NCI-H446 (cell line): ENCODE data around the gene HOXD1.
A peak's percentile ranks its signal among the peaks of the same experiment; 100 is the strongest.

Experiments used
- DNase-seq, 2 experiments: peaks; one replicate each; lab custom pipeline; 2025; lab: John Stamatoyannopoulos, UW

HOXD1 gene

DNA sequence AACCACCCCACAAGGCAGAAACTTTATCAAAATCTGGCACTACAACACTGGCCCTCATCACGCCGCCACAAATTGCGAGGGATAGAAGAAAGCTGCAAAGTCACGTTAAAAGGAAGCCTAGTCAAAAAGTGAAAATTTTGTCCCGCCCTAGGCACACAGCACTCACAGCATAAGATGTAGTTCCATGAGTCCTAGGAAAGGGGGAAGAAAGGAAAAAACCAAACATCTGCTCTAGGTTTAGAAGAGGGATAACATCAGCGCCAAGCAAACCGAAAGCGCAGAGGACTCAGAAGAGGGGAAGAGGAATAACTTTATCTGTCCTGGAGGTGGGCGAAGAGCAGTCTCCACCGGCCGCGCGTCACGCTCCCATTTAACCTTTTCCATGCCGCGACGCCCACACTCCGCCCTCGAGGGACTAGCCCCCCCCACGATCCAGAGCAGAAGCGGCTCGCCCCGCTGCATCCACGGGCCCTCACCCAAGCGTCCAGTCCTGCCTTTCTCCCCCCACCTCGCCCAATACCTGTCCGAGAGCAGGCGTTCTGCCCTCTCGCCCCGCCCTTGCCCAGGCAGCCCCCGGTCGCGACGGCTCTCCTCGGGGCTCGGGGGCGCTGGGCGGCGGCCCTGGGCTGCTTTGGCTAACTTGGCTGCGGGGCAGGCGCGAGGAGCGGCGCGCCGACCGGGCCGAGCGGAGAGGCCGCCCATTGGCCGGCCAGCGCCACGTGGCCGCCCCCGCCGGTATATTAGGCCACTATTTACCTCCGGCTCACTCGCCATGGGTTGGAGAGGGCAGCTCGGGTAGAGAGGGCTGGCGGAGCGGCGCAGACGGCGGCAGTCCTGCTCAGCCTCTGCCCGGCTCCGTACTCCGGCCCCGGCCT is at the start of gene HOXD1:
HOXD1 (plus strand) TSS at position 770 of the 875 bp plus-strand sequence. CDS start 134 bp downstream, outside the sequence.
- DNase-seq: peak in 1 of 2 experiments; percentile 60

DNA sequence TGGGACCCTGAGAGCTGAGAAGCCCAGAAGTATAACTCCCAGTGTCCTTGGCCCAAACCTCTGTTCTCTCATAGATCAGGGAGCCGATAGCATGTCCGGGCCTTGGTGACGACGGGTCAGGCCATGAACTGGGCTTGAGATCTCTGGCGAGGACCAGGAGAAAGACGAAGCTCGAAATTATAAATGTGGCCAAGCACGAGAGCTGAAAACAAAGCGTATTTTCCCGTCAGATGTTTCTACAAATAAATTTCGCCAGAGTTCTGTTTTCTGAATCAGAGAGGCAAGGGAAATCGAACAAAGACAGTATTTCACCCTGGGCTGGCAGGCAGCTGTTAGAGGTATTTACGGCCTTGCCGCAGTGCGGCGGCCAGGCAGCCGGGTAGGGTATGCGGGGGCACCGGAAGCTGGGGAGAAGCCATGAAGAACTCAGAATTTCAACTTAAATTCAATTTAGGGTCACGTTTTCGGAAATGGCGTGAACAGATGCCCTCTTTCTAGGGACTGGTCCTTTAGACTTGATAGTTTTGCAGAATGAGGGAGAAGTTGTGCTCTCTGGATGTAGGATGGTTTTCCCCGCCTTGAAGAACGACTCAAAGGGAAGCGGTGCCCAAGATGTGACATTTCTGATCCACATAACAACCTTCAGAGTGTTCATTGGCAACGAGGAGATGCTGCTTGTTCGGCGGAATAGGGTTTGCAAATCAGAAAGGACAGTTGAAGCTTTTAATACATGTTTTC is 49.4 kb upstream of the HOXD1 start:
- no peak for DNase-seq

DNA sequence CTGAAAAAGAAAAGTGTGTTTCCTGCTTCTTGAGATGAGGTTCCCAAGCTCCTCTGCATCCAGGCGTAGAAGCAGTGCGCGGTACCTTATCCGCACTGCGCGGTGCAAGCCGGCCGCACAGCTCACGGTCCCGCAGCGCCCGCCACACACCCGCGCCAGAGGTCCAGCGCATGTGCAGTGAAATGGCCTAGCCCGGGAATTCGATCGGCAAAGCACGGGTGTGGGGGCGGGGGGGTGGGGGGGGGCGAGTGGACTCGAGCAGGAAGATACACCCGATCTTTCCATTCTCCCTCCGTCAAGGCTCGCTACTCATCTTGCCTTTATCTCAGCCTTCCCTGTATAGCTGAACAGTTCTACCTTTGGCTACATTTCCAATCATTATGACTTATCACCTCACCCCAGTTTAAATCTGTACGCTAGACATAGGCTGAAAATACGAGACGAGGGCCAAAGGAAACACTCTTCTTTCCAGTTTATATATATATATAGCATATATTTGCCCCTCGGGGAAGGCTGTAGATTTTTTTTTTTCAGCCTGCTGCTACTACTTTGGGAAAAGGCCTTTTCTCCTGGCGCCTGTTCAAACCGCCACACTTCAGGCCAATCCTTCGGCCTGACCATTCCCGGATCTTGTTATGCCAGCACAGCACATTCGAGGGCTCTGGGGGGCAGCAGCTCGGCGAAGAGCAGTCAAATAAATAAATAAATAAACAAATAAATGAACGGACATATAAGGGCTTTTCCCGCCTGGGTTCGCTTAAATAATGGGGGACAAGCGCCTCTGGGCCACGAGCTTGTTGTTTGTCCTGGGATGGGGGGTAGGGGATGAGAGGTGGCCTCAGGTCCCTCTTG is 48.6 kb upstream of the HOXD1 start:
- peak in 1 of 2 experiments; percentile 32 for DNase-seq

DNA sequence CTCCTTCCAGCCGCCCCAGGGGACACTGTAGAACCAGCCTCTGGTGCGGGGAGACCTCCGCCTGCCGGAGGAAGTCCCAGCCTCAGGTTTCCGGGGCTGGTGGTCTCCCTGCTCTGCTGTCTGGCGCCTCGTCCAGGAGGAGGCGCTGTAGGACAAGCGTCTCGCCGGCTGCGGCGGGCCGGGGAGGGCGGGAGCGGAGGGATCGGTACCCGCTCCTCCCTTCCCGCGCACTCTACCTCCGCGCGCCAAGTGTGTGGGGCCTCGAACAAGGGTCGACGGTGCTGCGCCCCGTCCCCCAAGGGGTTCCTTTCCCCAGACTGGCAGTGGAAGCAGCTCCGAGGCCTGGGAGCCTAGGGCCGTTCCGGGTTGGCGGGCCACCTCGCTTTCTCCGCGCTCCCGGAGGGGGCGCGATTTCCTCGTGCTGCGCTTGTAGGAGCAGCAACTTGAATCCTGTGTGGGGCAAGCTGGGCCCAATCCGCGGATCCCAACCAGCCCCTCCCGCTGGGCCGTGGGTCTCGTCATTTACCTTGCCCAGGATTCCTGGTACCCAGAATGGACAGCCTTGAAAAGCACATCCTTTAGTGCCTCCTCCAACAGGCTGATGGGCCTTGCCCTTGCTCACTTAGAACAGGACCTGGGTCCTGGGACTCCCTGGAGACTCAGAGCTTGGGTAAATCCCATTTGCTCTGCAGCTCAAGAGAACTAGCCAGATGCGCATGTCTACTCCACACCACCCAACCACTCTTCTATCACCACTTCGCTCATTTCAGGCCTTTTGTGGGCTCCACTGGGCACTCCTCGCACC is 47.8 kb upstream of the HOXD1 start:
- peak; percentile 72 to 92 for DNase-seq

DNA sequence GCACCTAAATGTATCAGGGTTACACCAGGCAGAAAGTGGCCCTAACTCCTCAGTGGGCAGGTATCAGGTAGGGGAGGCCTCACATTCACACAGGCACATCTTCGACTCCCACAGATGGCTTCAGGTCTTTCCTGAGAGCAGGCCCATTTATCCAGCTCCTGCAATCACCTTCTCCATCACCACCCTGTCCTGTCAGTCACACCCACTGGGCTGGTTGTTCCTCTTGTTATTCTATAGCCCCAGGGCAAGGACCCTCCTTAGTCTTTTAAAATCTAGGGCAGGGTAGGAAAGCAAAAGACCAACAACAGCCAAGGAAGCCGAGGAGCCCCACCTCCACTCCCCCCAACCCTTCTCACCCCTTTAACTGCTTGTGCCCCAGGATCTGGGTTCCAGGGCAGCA is 46.2 kb upstream of the HOXD1 start:
- DNase-seq: no peak

DNA sequence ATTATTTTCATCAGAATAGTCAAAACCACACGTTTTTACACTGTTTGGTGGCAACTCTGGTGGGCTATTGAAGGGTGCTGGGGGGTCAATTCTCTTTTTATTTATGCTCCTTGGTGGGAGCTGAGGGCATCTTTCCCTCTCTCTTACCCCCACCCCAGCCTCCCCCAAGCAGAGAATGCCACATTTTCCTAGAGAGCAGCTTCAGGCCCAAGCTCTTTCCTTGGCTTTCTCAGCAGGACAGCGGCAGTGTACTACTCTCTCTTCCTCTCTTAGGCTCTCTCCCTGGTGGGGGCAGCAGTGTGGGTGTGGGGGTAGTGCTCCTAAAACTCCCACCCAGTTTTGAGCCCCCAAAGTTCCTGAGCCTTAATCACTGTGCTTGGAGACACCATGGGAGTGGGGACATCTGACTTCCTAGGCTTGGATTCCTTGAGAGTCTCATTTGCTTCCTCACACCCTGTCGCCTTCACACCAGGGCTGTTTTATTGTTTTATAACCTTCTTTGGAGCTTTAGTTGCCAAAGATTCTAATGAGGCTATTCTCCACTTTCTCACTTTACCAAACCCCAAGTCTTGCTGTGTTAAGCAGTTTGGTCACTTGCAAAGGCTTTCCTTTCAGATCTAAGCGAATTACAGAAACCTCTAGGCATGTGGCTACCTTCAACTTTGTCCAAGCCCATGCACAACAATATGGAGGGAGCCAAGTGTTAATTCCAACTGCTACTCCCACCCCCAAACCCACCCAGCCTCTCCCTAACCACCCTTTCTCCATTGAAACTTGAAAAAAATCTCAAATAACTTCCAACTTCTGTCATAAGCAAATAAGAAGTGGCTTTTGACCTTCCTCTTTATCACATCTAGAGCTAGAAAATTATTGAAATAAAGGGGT is 43.1 kb upstream of the HOXD1 start:
- DNase-seq: no peak

DNA sequence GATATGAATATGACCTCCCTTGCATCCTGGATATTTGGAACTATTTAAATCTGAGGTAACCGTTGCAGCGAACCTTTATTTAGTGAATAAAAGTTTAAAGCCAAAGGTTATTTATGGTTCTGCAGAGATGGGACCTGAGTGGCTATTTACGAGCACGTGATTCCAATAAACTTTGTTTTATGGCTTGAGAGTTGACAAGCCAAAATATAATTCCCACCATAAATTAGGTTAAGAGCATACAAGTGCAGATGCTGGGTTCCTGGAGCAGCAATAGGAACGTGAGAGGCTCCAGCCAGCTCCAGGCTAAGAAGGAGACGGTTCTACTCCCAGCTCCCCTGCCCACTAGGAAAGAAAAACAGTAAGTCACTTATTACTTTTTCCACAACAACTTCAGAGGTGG is 42.4 kb upstream of the HOXD1 start:
- DNase-seq: no peak

DNA sequence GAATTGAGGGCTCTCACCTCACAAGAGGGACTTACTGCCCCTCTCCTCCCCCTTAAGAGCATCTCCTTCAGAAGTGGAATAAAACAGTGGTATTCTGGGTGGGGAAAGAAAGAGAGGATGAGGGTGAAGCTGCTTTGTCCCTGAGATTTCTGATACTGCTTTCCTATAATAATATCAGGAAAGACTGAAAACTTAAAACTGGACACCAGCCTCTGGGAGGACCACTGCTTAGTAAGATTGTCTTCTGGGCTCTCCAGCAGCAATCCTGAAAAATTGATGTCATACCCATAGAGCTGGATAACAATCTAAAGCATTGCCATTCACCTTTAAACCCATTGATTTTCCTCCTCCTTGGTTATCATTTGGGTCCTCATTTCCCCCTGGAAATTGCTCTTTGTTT is 41.8 kb upstream of the HOXD1 start:
- no peak for DNase-seq

DNA sequence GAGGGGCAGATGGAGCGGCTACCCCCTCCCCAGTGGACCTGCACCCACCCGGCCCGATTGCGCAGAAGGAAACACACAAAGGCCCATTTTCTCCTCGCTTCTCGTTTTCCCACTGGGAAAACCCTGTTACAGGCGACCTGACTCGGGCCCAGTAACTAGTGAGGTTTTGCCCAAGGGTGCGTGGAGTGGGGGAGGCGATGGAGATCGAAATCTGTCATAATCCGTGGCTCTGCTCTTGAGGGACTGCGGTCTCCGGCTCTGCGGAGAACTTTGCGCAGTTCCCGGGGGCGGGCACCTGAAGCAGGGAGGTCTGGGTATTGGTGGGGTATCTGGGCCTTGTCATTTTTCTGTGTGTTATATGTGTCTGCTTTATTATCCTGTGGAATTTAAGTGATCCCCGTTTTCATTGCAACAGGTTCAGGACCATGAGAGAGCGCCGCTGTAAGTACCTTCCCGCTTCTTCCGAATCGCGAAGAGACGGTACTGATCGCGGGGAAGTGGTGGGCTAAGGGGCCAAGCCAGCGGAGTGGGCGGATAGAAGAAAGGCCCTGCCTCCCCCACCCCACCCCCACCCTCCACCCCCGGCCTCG is 41.2 kb upstream of the HOXD1 start:
- no peak for DNase-seq

DNA sequence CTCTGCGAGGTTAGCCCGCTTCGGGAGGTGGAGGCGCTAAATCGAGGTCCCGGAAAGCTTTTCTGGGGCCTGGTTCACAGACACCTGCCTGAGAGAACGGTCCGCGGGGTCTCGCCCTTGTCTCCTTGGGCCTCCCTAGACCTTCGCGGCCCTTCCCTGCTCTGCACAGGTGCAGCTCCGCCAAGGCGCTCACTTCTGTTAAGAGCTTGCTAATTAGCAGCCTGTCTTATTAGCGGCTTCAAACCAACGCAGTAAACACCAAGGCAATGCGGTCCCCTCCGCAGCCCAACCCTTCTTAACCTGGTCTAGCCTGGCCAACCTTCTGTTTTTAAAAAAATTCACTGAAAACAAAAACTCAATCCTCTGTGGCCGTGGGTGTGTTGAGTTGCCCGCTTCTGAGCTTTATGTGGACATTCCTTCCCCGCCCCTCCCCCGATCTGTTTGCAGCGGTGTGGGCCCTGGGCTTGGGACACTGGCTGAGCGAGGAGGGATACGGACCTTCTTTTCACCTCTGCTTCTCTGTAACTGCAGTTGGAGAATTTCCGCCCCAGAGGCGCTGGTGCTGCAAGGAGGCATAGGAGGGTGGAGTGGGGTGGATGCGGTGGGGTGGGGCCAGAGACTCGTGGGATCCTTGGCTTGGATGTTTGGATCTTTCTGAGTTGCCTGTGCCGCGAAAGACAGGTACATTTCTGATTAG is 40.5 kb upstream of the HOXD1 start:
- DNase-seq: no peak

DNA sequence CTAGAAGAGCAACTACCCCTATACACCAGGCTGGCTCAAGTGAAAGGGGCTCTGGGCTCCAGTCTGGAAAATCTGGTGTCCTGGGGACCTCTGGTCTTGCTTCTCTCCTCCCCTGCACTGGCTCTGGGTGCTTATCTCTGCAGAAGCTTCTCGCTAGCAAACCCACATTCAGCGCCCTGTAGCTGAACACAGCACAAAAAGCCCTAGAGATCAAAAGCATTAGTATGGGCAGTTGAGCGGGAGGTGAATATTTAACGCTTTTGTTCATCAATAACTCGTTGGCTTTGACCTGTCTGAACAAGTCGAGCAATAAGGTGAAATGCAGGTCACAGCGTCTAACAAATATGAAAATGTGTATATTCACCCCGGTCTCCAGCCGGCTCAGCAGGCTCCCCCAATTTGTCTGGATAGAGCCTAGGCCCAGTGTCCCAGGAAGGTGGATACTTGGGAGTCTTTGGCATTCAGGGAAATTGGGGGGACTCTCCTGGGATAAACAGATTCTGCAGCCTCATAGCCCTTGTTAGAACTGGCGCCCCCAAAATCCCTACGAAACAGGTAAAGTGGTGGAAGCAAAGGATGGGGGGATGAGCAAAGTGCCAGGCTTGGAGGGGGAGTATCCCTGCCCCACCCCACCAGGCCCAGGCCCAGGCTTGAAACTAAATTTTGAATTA is 39.6 kb upstream of the HOXD1 start:
- DNase-seq: no peak

DNA sequence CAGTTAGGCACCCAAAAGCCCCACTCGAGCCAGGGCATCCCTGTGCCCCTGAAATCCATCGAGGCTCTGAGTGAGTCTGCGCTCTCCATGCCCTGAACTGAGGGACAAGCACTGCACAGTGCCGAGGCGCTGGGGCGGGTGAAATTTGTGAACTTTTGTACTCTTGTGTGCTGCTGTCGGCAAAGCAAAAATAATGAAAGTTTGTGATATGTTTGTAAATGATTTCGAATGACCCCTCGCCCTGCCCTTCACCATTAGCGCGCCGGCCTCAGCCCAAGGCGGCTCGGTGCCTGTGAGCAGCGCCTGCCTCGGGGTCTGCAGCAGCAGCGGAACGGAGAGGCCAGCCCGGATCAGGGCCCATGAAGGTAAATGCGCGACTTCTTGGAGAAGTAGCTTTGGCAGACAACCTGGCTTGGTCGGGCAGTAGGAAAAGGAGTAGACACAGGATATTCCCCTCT is 39.0 kb upstream of the HOXD1 start:
- no peak for DNase-seq

DNA sequence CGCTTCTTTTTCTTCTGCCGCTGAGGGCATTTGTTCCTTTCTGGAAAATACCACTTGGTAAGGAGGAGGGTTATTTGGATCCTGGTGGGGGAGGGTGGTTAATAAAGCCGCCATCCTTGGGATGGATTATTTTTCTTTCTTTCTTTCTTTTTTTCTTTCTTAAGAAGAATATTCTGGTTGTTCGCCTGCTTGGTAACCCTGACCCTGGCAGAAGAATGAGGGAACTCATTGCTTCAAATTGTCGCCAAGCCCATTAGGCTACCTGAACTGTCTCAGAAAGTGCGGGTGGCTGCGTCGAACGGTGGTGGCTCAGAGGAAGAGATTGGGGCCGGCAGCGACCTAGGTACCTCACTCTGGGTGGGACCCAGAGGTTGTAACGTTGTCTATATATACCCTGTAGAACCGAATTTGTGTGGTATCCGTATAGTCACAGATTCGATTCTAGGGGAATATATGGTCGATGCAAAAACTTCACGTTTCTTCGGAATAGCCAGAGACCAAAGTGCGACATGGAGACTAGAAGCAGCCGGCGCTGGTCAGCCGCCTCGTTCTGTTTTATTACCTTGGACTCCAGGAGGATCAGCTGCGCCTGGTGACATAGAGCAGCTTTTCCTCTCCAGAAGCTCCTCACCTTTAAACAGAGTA is 38.4 kb upstream of the HOXD1 start:
- DNase-seq: no peak

DNA sequence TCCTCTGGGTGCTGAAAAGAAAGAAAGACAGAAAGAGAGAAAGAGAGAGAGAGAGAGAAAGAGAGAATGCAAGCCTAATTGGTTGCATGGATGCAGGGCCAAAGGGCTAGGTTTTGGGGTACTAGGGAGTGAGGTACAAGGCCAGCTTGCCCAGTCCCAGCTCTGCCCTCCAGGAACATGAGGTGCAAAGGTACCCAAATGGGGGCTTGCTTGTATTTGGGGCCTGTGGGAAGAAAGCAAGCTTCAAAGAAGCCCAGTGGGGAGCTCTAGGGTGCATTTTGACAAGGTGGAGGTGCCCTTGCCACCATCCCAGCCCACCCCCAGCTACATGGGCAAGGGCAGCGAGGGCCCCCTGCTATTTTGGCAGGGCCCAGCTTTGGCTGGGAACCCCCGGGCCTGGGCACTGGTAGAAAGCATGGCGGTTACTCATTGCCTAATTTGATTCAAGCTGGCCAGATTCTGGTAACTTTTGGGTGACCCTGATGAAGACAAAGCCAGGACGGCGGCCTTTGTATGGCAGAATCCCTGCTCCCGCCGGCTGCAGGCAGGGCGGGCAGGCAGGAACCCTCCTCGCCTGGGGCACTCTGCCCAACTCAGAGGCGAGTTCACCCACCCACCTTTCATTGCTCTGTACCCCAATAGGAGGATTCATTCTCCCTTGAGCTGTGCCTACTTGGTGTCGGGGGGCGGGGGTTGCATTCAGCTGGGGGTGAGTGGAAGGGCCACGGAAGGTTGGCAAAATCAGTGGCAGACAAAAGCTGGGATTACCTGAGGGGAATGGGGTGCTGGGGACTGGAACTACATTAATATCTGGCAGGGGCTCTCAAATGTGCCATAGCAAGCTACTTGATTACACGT is 37.7 kb upstream of the HOXD1 start:
- DNase-seq: no peak

DNA sequence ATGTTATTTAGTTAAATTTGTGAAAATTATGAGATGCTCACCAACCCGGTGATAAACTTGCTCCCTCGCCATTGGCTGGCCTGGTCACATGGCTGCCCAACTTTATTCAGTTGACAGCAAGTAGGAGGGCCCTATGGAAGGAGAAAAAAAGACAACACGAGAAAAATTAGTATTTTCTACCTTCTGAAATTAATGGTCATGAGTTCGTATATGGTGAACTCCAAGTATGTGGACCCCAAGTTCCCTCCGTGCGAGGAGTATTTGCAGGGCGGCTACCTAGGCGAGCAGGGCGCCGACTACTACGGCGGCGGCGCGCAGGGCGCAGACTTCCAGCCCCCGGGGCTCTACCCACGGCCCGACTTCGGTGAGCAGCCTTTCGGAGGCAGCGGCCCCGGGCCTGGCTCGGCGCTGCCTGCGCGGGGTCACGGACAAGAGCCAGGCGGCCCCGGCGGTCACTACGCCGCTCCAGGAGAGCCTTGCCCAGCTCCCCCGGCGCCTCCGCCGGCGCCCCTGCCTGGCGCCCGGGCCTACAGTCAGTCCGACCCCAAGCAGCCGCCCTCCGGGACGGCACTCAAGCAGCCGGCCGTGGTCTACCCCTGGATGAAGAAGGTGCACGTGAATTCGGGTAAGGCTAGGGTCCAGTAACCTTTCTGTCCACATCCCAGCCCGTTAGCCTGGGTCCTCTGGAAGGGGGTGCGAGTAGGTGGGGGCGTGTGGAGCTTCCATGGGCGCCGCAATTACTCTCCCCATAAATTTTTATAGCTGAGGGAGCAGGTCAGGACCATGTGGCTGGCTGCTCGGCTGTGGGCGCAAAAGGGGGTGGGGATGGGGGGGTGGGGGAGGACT is 36.8 kb upstream of the HOXD1 start, which contains the start of gene HOXD4:
HOXD4 (plus strand) TSS at position 109 of the 846 bp plus-strand sequence; CDS start at position 193, 84 bp downstream.
- DNase-seq: peak in 1 of 2 experiments; percentile 48
